OCI-LY1 (cell line): ENCODE results near the gene ZMYND19.
A peak's percentile ranks its signal among the peaks of the same experiment; 100 is the strongest.

ENCODE experiments used
- H2AFZ ChIP-seq: fragments of 200-600 bp; sonication (generic), shearing (Covaris generic); 2 replicates; pipeline ENCODE4 v1.6.0; 2014; ENCODE audit warnings: antibody characterized with exemption, mild to moderate bottlenecking, low read length
- H3F3A ChIP-seq: fragments of 200-600 bp; sonication (generic), shearing (Covaris generic); 2 replicates; pipeline ENCODE4 v1.6.0; 2014; ENCODE audit warnings: mild to moderate bottlenecking, antibody characterized with exemption, low read length, moderate library complexity; ENCODE audit not compliant: insufficient read depth
- H3K27ac ChIP-seq: fragments of 200-600 bp; sonication (generic); 2 replicates; pipeline ENCODE4 v1.5.1; 2014; ENCODE audit warnings: low read length, mixed run types, mild to moderate bottlenecking, low read depth; ENCODE audit not compliant: poor library complexity, severe bottlenecking
- H3K27me3 ChIP-seq: fragments of 200-600 bp; sonication (generic); 2 replicates; pipeline ENCODE4 v1.6.0; 2014; ENCODE audit warnings: antibody characterized with exemption, mild to moderate bottlenecking, low read length, moderate library complexity; ENCODE audit not compliant: insufficient read depth
- H3K36me3 ChIP-seq: fragments of 200-600 bp; sonication (generic); 2 replicates; pipeline ENCODE4 v1.6.1; 2014; ENCODE audit warnings: mild to moderate bottlenecking, antibody characterized with exemption, low read length, moderate library complexity, mixed read lengths; ENCODE audit not compliant: insufficient read depth
- H3K4me1 ChIP-seq: fragments of 200-600 bp; sonication (generic); 2 replicates; pipeline ENCODE4 v1.5.1; 2014; ENCODE audit warnings: mild to moderate bottlenecking, low read length, moderate library complexity; ENCODE audit not compliant: insufficient read depth, severe bottlenecking
- H3K4me2 ChIP-seq: fragments of 200-600 bp; sonication (generic), shearing (Covaris generic); 2 replicates; pipeline ENCODE4 v1.6.1; 2014; ENCODE audit warnings: low read length
- H3K4me3 ChIP-seq: fragments of 200-600 bp; sonication (generic); 2 replicates; pipeline ENCODE4 v1.5.1; 2014; ENCODE audit warnings: low read length, low read depth, mild to moderate bottlenecking, mixed read lengths; ENCODE audit not compliant: poor library complexity, severe bottlenecking
- H3K79me2 ChIP-seq: fragments of 200-600 bp; shearing (Covaris generic); 2 replicates; pipeline ENCODE4 v1.6.1; 2016; ENCODE audit warnings: mixed run types, low read length, mixed read lengths; ENCODE audit not compliant: insufficient read depth
- H3K9ac ChIP-seq: fragments of 200-600 bp; sonication (generic), shearing (Covaris generic); 2 replicates; pipeline ENCODE4 v1.6.1; 2014; ENCODE audit warnings: mild to moderate bottlenecking, low read length, mixed read lengths
- H3K9me2 ChIP-seq: fragments of 200-600 bp; sonication (generic), shearing (Covaris generic); 2 replicates; pipeline ENCODE4 v1.6.1; 2014; ENCODE audit warnings: low read depth, mild to moderate bottlenecking, low read length, mixed read lengths
- H3K9me3 ChIP-seq: fragments of 200-600 bp; shearing (Covaris generic); 2 replicates; pipeline ENCODE4 v1.6.1; 2014; ENCODE audit warnings: low read length, mixed read lengths
- H4K20me1 ChIP-seq: fragments of 200-600 bp; sonication (generic), shearing (Covaris generic); 2 replicates; pipeline ENCODE4 v1.6.0; 2016; ENCODE audit warnings: mild to moderate bottlenecking, low read length; ENCODE audit not compliant: insufficient read depth
- CTCF ChIP-seq: fragments of 200-600 bp; sonication (generic), shearing (Covaris generic); IDR thresholded peaks from 2 replicates; pipeline ENCODE4 v1.5.1; 2017; ENCODE audit warnings: mild to moderate bottlenecking, antibody characterized with exemption, low read length, moderate library complexity, mixed read lengths
- EZH2 ChIP-seq: fragments of 200-600 bp; sonication (generic), shearing (Covaris generic); IDR thresholded peaks from 2 replicates; pipeline ENCODE4 v1.8.0; 2017; ENCODE audit warnings: borderline replicate concordance, mixed run types, mild to moderate bottlenecking, antibody characterized with exemption, low read length, moderate library complexity, mixed read lengths

Gene ZMYND19

GRCh38 chr9:137550231-137550621, 40.1 kb downstream of the ZMYND19 start, which contains the start of gene PNPLA7:
TSS of gene PNPLA7 (minus strand) at chr9:137550402. CDS start at chr9:137550197, 205 bp downstream.
- peak within 1 kb of the TSS; percentile 73 for H3K27ac ChIP-seq
- no peaks in the 10 kb centered on the region for H3K27me3 ChIP-seq
- H3K9ac ChIP-seq: peak within 1 kb of the TSS; percentile 68
- no peaks in the 10 kb centered on the region for H3K9me3 ChIP-seq
- H4K20me1 ChIP-seq: no peaks in the 10 kb centered on the region
- H3F3A ChIP-seq: no peaks in the 10 kb centered on the region
- H3K4me2 ChIP-seq: peak within 1 kb of the TSS; percentile 86
- H3K79me2 ChIP-seq: no peaks in the 10 kb centered on the region
- peak within 1 kb of the TSS; percentile 70 for H3K4me3 ChIP-seq
- peaks cover 19% of the 10 kb centered on the region for H3K4me1 ChIP-seq
- TF ChIP-seq CTCF (no peak), EZH2 (no peak)
- no peaks in the 10 kb centered on the region for H3K9me2 ChIP-seq
- no peak within 1 kb of the TSS for H2AFZ ChIP-seq
- peaks cover 16% of the 10 kb centered on the region for H3K36me3 ChIP-seq

- Histone ChIP-seq H3K4me1 (peaks cover 19% of the 10 kb centered on the region), H3K27ac (no peak overlapping the region)
These were observed 42.4 kb downstream of the ZMYND19 start for GRCh38 chr9:137547687-137548543.

GRCh38 chr9:137545123-137545522, 45.2 kb downstream of the ZMYND19 start:
- no peaks in the 10 kb centered on the region for H3K9me3 ChIP-seq
- no peaks in the 10 kb centered on the region for H3K79me2 ChIP-seq
- no peak overlapping the region for H3K9ac ChIP-seq
- H3F3A ChIP-seq: no peaks in the 10 kb centered on the region
- no peaks in the 10 kb centered on the region for H4K20me1 ChIP-seq
- H3K27ac ChIP-seq: no peak overlapping the region
- H3K36me3 ChIP-seq: peaks cover 7% of the 10 kb centered on the region
- H2AFZ ChIP-seq: no peak overlapping the region
- peaks cover 8% of the 10 kb centered on the region for H3K4me1 ChIP-seq
- TF ChIP-seq EZH2 (no peak), CTCF (no peak)
- H3K4me2 ChIP-seq: no peak overlapping the region
- no peak overlapping the region for H3K4me3 ChIP-seq
- H3K9me2 ChIP-seq: no peaks in the 10 kb centered on the region
- H3K27me3 ChIP-seq: no peaks in the 10 kb centered on the region

More at GRCh38 chr9:137547687-137548543, 42.4 kb downstream of the ZMYND19 start:
- Histone ChIP-seq H3K9me3 (no peaks in the 10 kb centered on the region), H2AFZ (no peak overlapping the region), H3K36me3 (peaks cover 7% of the 10 kb centered on the region), H3K9me2 (no peaks in the 10 kb centered on the region), H3K9ac (no peak overlapping the region), H3F3A (no peaks in the 10 kb centered on the region), H3K4me3 (no peak overlapping the region), H3K4me2 (no peak overlapping the region), H4K20me1 (no peaks in the 10 kb centered on the region), H3K27me3 (no peaks in the 10 kb centered on the region), H3K79me2 (no peaks in the 10 kb centered on the region)
- TF ChIP-seq EZH2 (no peak), CTCF (no peak)
